Suprapubic skin (tissue), 3 donors: Measurements from ENCODE around the gene ACSL5.

Experiments used
- CTCF ChIP-seq, 2 donors: fragments of 200-600 bp in 1 of 2; fragments of 450-650 bp in 1 of 2; sonication (generic) in 1 of 2; IDR thresholded peaks; one replicate each; pipeline ENCODE4 v1.5.1; 2016 to 2019; ENCODE audit warnings: antibody characterized with exemption in 2 of 2, mild to moderate bottlenecking in 1 of 2, moderate library complexity in 1 of 2
- POLR2AphosphoS5 ChIP-seq, 3 donors: sonication (generic); formaldehyde crosslinking; IDR thresholded peaks; one replicate each; pipeline ENCODE4 v1.6.1; 2017; ENCODE audit warnings: antibody characterized with exemption in 3 of 3

GRCh38 chr10:112348759-112349158 lies 25.2 kb upstream of the ACSL5 start:
- TF ChIP-seq CTCF (IDR thresholded peaks at IDR 0.05) (no peak), POLR2AphosphoS5 (IDR thresholded peaks at IDR 0.05) (no peak)
